Endothelial cell of umbilical vein (primary cell): ENCODE data around the gene RALGPS1.

Source experiments
- CTCF ChIP-seq, 2 donors: IDR thresholded peaks; 1 replicate in 1 of 2; 2 replicates in 1 of 2; pipeline ENCODE4 v1.5.1; 2011; ENCODE audit warnings: low read length in 2 of 2, mild to moderate bottlenecking in 2 of 2, moderate library complexity in 2 of 2, control low read depth in 1 of 2, inconsistent platforms in 1 of 2, low read depth in 1 of 2; ENCODE audit not compliant: insufficient read depth in 1 of 2; ENCODE audit errors: extremely low read depth in 1 of 2
- FOS ChIP-seq: IDR thresholded peaks from 2 replicates; pipeline ENCODE4 v1.6.1; 2011; ENCODE audit warnings: mild to moderate bottlenecking, low read length, moderate library complexity, borderline replicate concordance; ENCODE audit not compliant: insufficient read depth
- GATA2 ChIP-seq: IDR thresholded peaks from 2 replicates; pipeline ENCODE4 v1.7.0; 2011; ENCODE audit warnings: low read depth, mild to moderate bottlenecking, moderate library complexity, mixed read lengths, low read length; ENCODE audit not compliant: insufficient read length, insufficient read depth
- MAX ChIP-seq: IDR thresholded peaks from 2 replicates; pipeline ENCODE4 v1.6.1; 2011; ENCODE audit not compliant: insufficient read depth, insufficient read length
- MYC ChIP-seq: IDR thresholded peaks from one replicate; pipeline ENCODE4 v1.6.1; 2011; ENCODE audit warnings: mild to moderate bottlenecking, low read depth, low read length
- POLR2A ChIP-seq: IDR thresholded peaks from 2 replicates; pipeline ENCODE4 v1.6.1; 2012; ENCODE audit warnings: low read depth, mild to moderate bottlenecking, control low read depth, low read length
- POLR2AphosphoS5 ChIP-seq: IDR thresholded peaks from 2 replicates; pipeline ENCODE4 v1.6.1; 2012; ENCODE audit warnings: low read depth, mild to moderate bottlenecking, control low read depth, low read length, moderate library complexity; ENCODE audit not compliant: insufficient read depth

GRCh38 chr9:126925876-126926275 lies 11.3 kb downstream of the RALGPS1 start:
- TF ChIP-seq CTCF (IDR thresholded peaks at IDR 0.05; ENCODE audit: extremely low read depth in 1 of 2, insufficient read depth in 1 of 2, low read depth in 1 of 2, low read length in 2 of 2), result no peak
- TF ChIP-seq POLR2AphosphoS5, result no peak
- no peak for TF ChIP-seq POLR2A
- no peak for TF ChIP-seq MAX
- TF ChIP-seq MYC, result no peak
- no peak for TF ChIP-seq FOS
- TF ChIP-seq GATA2, result no peak
